Measurements from ENCODE around the gene FBXL5. TPM values are rescaled to one million over a fixed set of nuclear protein-coding genes. Genes with fewer than 3 reads are reported as not detected.

FBXL5 gene
- total and polyA plus RNA-seq, 2 of the 13 experiments (the other 11 are each of a cell fraction or from before 2014, with no cell fraction given) = 17.4 to 45.3 TPM

GRCh38 chr4:15655223-15656037 is at the start of gene FBXL5 (continued):
- TF ChIP-seq ZBTB33 (CRISPR knock-in tag; IDR thresholded peaks at IDR 0.05) (peak; percentile 86), PHF8 (CRISPR knock-in tag; IDR thresholded peaks at IDR 0.05) (peak; percentile 88), ZNF850 (CRISPR knock-in tag; conservative IDR thresholded peaks at IDR 0.05) (no peak), HNF1B (CRISPR knock-in tag; IDR thresholded peaks at IDR 0.05) (peak; percentile 52; the same call in 1 of the 2 replicates), PRDM10 (CRISPR knock-in tag; IDR thresholded peaks at IDR 0.05; ENCODE audit: low read depth) (no peak), HMGXB3 (CRISPR knock-in tag; IDR thresholded peaks at IDR 0.05; ENCODE audit: borderline replicate concordance) (no peak), SNAI1 (CRISPR knock-in tag; IDR thresholded peaks at IDR 0.05; ENCODE audit: borderline replicate concordance) (no peak), ZBTB7A (CRISPR knock-in tag; IDR thresholded peaks at IDR 0.05) (0 out of 2 replicates have a peak, but pooled peaks have one; percentile 17), USF2 (IDR thresholded peaks at IDR 0.05; ENCODE audit: low read depth, low read length) (peak; percentile 67; the same call in 1 of the 2 replicates), USF2 (CRISPR knock-in tag; IDR thresholded peaks at IDR 0.05; ENCODE audit: borderline replicate concordance) (peak; percentile 77; the same call in 1 of the 2 replicates), ZNF670 (CRISPR knock-in tag; IDR thresholded peaks at IDR 0.05; ENCODE audit: borderline replicate concordance) (peak; percentile 75; the same call in 1 of the 2 replicates), ZC3H4 (CRISPR knock-in tag; IDR thresholded peaks at IDR 0.05; ENCODE audit: borderline replicate concordance) (peak; percentile 91; the same call in 1 of the 2 replicates), ZNF460 (CRISPR knock-in tag; IDR thresholded peaks at IDR 0.05; ENCODE audit: borderline replicate concordance) (no peak)
